ENCODE measurements around the gene HLA-DQA1.
"Not testable (repeated sequence)": the region's sequence is repeated elsewhere in the genome, so short reads cannot be mapped to it uniquely, and the experiment has no call there.

HLA-DQA1 gene

GRCh38 chr6:32623693-32624092 lies 13.5 kb upstream of the HLA-DQA1 start:
- H3K27me3 ChIP-seq (ENCODE audit: control insufficient read depth in 1 of 2, insufficient read depth in 2 of 2, low read length in 2 of 2): no peaks in the 10 kb centered on the region
- no peak overlapping the region for H3K4me3 ChIP-seq (ENCODE audit: low read depth in 1 of 2, low read length in 2 of 2)
- H3K9me3 ChIP-seq (ENCODE audit: low read length): no peaks in the 10 kb centered on the region
- no peaks in the 10 kb centered on the region for H3K4me1 ChIP-seq (ENCODE audit: insufficient read depth, low read length)
- no peak overlapping the region for H3K9ac ChIP-seq (ENCODE audit: low read length)
- H3K27ac ChIP-seq (ENCODE audit: low read depth, low read length): no peak overlapping the region
- H3K36me3 ChIP-seq (ENCODE audit: insufficient read depth, low read length): no peaks in the 10 kb centered on the region

DNA sequence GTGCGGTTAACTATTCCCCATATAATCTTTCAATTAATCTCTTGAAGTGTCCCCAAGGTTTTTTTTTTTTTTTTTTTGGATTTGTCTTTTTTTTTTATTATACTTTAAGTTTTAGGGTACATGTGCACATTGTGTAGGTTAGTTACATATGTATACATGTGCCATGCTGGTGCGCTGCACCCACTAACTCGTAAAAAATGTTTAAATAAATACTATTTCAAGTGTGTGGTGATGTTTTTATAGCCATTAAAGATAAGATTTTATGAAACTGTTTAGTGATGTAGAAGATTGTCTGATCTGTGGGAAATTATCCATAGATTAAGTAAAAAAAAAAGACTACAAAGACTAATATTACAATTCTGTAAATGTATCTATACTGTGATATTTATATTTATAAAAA lies 12.6 kb upstream of the HLA-DQA1 start:
- Histone ChIP-seq H3K4me3 (ENCODE audit: low read depth in 1 of 2, low read length in 2 of 2) (no peak overlapping the region), H3K36me3 (ENCODE audit: insufficient read depth, low read length) (no peaks in the 10 kb centered on the region), H3K27ac (ENCODE audit: low read depth, low read length) (no peak overlapping the region), H3K9me3 (ENCODE audit: low read length) (no peaks in the 10 kb centered on the region), H3K27me3 (ENCODE audit: control insufficient read depth in 1 of 2, insufficient read depth in 2 of 2, low read length in 2 of 2) (no peaks in the 10 kb centered on the region), H3K4me1 (ENCODE audit: insufficient read depth, low read length) (no peaks in the 10 kb centered on the region), H3K9ac (ENCODE audit: low read length) (no peak overlapping the region)

- Histone ChIP-seq H3K27me3 (ENCODE audit: control insufficient read depth in 1 of 2, insufficient read depth in 2 of 2, low read length in 2 of 2) (no peaks in the 10 kb centered on the region), H3K36me3 (ENCODE audit: insufficient read depth, low read length) (no peaks in the 10 kb centered on the region), H3K4me3 (ENCODE audit: low read depth in 1 of 2, low read length in 2 of 2) (no peak overlapping the region), H3K27ac (ENCODE audit: low read depth, low read length) (no peak overlapping the region), H3K4me1 (ENCODE audit: insufficient read depth, low read length) (no peaks in the 10 kb centered on the region), H3K9me3 (ENCODE audit: low read length) (no peaks in the 10 kb centered on the region), H3K9ac (ENCODE audit: low read length) (no peak overlapping the region)
These were observed 12.1 kb upstream of the HLA-DQA1 start for GRCh38 chr6:32625137-32625536.

- Histone ChIP-seq H3K4me3 (ENCODE audit: low read depth in 1 of 2, low read length in 2 of 2) (no peak overlapping the region), H3K4me1 (ENCODE audit: insufficient read depth, low read length) (no peaks in the 10 kb centered on the region), H3K27me3 (ENCODE audit: control insufficient read depth in 1 of 2, insufficient read depth in 2 of 2, low read length in 2 of 2) (no peaks in the 10 kb centered on the region), H3K9ac (ENCODE audit: low read length) (no peak overlapping the region), H3K9me3 (ENCODE audit: low read length) (no peaks in the 10 kb centered on the region), H3K27ac (ENCODE audit: low read depth, low read length) (no peak overlapping the region), H3K36me3 (ENCODE audit: insufficient read depth, low read length) (no peaks in the 10 kb centered on the region)
These were observed 10.0 kb upstream of the HLA-DQA1 start for GRCh38 chr6:32627249-32627648.

DNA sequence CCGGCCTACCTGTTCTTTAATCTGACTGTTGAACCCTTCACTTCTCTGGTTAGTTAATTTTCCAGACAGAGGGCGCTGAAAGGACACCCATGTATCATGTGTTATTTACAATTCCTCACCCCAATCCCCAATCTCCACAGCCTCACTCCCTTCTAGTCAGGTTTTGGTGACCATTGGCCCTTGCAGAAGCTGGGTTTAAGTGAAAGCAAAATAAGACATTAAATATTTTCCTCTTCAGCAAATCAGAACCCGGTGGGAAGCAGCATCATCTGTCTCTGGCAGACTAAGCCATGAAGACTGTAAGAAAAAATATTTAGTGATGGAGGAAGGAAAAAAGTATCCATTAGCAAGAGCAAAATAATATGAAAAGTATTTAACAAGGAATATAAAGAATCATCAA lies 9.4 kb upstream of the HLA-DQA1 start:
- H3K9me3 ChIP-seq (ENCODE audit: low read length): no peaks in the 10 kb centered on the region
- H3K27ac ChIP-seq (ENCODE audit: low read depth, low read length): no peak overlapping the region
- H3K27me3 ChIP-seq (ENCODE audit: control insufficient read depth in 1 of 2, insufficient read depth in 2 of 2, low read length in 2 of 2): no peaks in the 10 kb centered on the region
- H3K36me3 ChIP-seq (ENCODE audit: insufficient read depth, low read length): no peaks in the 10 kb centered on the region
- H3K4me1 ChIP-seq (ENCODE audit: insufficient read depth, low read length): no peaks in the 10 kb centered on the region
- no peak overlapping the region for H3K4me3 ChIP-seq (ENCODE audit: low read depth in 1 of 2, low read length in 2 of 2)
- no peak overlapping the region for H3K9ac ChIP-seq (ENCODE audit: low read length)

DNA sequence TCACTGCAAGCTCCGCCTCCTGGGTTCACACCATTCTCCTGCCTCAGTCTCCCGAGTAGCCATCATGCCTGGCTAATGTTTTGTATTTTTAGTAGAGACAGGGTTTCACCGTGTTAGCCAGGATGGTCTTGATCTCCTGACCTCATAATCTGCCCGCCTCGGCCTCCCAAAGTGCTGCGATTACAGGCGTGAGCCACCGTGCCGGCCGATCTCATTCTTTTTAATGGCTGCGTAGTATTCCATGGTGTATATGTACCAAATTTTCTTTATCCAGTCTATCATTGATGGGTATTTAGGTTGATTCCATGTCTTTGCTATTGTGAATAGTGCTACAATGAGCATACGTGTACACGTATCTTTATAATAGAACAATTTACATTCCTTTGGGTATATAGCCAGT lies 7.4 kb upstream of the HLA-DQA1 start:
- not testable (repeated sequence) for H3K4me1 ChIP-seq (ENCODE audit: insufficient read depth, low read length); H3K4me3 ChIP-seq (ENCODE audit: low read depth in 1 of 2, low read length in 2 of 2); H3K36me3 ChIP-seq (ENCODE audit: insufficient read depth, low read length); H3K9me3 ChIP-seq (ENCODE audit: low read length); H3K27me3 ChIP-seq (ENCODE audit: control insufficient read depth in 1 of 2, insufficient read depth in 2 of 2, low read length in 2 of 2); H3K9ac ChIP-seq (ENCODE audit: low read length); H3K27ac ChIP-seq (ENCODE audit: low read depth, low read length)

- Histone ChIP-seq H3K27ac (ENCODE audit: low read depth, low read length) (no peak overlapping the region), H3K4me3 (ENCODE audit: low read depth in 1 of 2, low read length in 2 of 2) (no peak overlapping the region), H3K9ac (ENCODE audit: low read length) (no peak overlapping the region), H3K27me3 (ENCODE audit: control insufficient read depth in 1 of 2, insufficient read depth in 2 of 2, low read length in 2 of 2) (no peaks in the 10 kb centered on the region), H3K36me3 (ENCODE audit: insufficient read depth, low read length) (no peaks in the 10 kb centered on the region), H3K4me1 (ENCODE audit: insufficient read depth, low read length) (no peaks in the 10 kb centered on the region), H3K9me3 (ENCODE audit: low read length) (no peaks in the 10 kb centered on the region)
These were observed 1.6 kb upstream of the HLA-DQA1 start for GRCh38 chr6:32635526-32636123.

DNA sequence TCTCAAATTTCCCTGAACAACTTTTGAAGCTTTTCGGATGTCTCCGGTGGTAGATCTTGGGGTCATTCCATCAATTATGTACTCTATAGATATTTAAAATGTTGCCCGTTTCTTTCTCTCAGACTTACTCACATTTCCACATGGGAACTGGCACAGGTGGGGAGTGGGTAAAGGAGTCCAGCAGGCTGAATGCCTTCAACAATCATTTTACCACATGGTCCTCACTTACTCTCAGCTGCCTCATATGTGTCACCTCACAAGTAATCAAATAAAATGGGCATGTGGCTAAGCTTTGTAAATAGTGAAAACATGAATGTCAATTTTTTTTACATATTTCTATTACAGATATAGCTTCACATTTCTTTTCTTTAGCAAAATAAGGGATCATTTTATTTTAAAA lies 677 bp downstream of the HLA-DQA1 start:
- no peak overlapping the region for H3K27ac ChIP-seq (ENCODE audit: low read depth, low read length)
- no peak overlapping the region for H3K4me3 ChIP-seq (ENCODE audit: low read depth in 1 of 2, low read length in 2 of 2)
- H3K4me1 ChIP-seq (ENCODE audit: insufficient read depth, low read length): no peaks in the 10 kb centered on the region
- H3K9ac ChIP-seq (ENCODE audit: low read length): no peak overlapping the region
- H3K9me3 ChIP-seq (ENCODE audit: low read length): no peaks in the 10 kb centered on the region
- H3K36me3 ChIP-seq (ENCODE audit: insufficient read depth, low read length): no peaks in the 10 kb centered on the region
- H3K27me3 ChIP-seq (ENCODE audit: control insufficient read depth in 1 of 2, insufficient read depth in 2 of 2, low read length in 2 of 2): no peaks in the 10 kb centered on the region

- H3K27me3 ChIP-seq (ENCODE audit: control insufficient read depth in 1 of 2, insufficient read depth in 2 of 2, low read length in 2 of 2): no peaks in the 10 kb centered on the region
- H3K4me1 ChIP-seq (ENCODE audit: insufficient read depth, low read length): no peaks in the 10 kb centered on the region
- no peak overlapping the region for H3K27ac ChIP-seq (ENCODE audit: low read depth, low read length)
- H3K9me3 ChIP-seq (ENCODE audit: low read length): no peaks in the 10 kb centered on the region
- no peaks in the 10 kb centered on the region for H3K36me3 ChIP-seq (ENCODE audit: insufficient read depth, low read length)
- H3K9ac ChIP-seq (ENCODE audit: low read length): no peak overlapping the region
- no peak overlapping the region for H3K4me3 ChIP-seq (ENCODE audit: low read depth in 1 of 2, low read length in 2 of 2)
These were observed 1.5 kb downstream of the HLA-DQA1 start for GRCh38 chr6:32638532-32639219.

- Histone ChIP-seq H3K9me3 (ENCODE audit: low read length) (no peaks in the 10 kb centered on the region), H3K4me1 (ENCODE audit: insufficient read depth, low read length) (no peaks in the 10 kb centered on the region), H3K4me3 (ENCODE audit: low read depth in 1 of 2, low read length in 2 of 2) (no peak overlapping the region), H3K36me3 (ENCODE audit: insufficient read depth, low read length) (no peaks in the 10 kb centered on the region), H3K27ac (ENCODE audit: low read depth, low read length) (no peak overlapping the region), H3K9ac (ENCODE audit: low read length) (no peak overlapping the region), H3K27me3 (ENCODE audit: control insufficient read depth in 1 of 2, insufficient read depth in 2 of 2, low read length in 2 of 2) (no peaks in the 10 kb centered on the region)
These were observed 2.5 kb downstream of the HLA-DQA1 start for GRCh38 chr6:32639440-32640394.

DNA sequence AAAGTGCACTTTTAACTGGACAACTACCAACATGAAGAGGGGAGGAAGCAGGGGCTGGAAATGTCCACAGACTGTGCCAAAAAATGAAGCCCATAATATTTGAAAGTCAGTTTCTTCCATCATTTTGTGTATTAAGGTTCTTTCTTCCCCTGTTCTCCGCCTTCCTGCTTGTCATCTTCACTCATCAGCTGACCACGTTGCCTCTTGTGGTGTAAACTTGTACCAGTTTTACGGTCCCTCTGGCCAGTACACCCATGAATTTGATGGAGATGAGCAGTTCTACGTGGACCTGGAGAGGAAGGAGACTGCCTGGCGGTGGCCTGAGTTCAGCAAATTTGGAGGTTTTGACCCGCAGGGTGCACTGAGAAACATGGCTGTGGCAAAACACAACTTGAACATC lies 3.9 kb downstream of the HLA-DQA1 start:
- Histone ChIP-seq H3K4me1 (ENCODE audit: insufficient read depth, low read length) (no peaks in the 10 kb centered on the region), H3K4me3 (ENCODE audit: low read depth in 1 of 2, low read length in 2 of 2) (no peak overlapping the region), H3K27ac (ENCODE audit: low read depth, low read length) (no peak overlapping the region), H3K9me3 (ENCODE audit: low read length) (no peaks in the 10 kb centered on the region), H3K36me3 (ENCODE audit: insufficient read depth, low read length) (no peaks in the 10 kb centered on the region), H3K9ac (ENCODE audit: low read length) (no peak overlapping the region), H3K27me3 (ENCODE audit: control insufficient read depth in 1 of 2, insufficient read depth in 2 of 2, low read length in 2 of 2) (no peaks in the 10 kb centered on the region)

All from muscle layer of colon (tissue), 2 donors.